Mucosa of gallbladder (tissue), 1 donor: ENCODE measurements around the gene SPAG16. TPM values are rescaled to one million over a fixed set of nuclear protein-coding genes. Genes with fewer than 3 reads are reported as not detected.

Experiments used
- DNase-seq: peaks from one replicate; pipeline ENCODE4 v3.0.0-alpha.2; 2020; ENCODE audit warnings: low spot score
- total RNA-seq: library from RNA; stranded (reverse); gene quantifications from one replicate; pipeline ENCODE4 v1.2.1, GENCODE V29; 2021
- donor health status: DM: no; HTN: no; CAD: no.

Gene SPAG16
- total RNA-seq, 1 donor from 2014 or later: 62.7 TPM

- DNase-seq: no peak
These were observed 532.3 kb downstream of the SPAG16 start for GRCh38 chr2:213816583-213816982.

- DNase-seq: no peak
These were observed 534.2 kb downstream of the SPAG16 start for GRCh38 chr2:213818436-213818835.

GRCh38 chr2:213834331-213834730 lies 550.1 kb downstream of the SPAG16 start:
- DNase-seq: no peak

- DNase-seq: no peak
These were observed 550.5 kb downstream of the SPAG16 start for GRCh38 chr2:213834746-213835145.

- no peak for DNase-seq
These were observed 562.6 kb downstream of the SPAG16 start for GRCh38 chr2:213846856-213847255.

GRCh38 chr2:213847316-213847715 lies 563.1 kb downstream of the SPAG16 start:
- no peak for DNase-seq

- DNase-seq: no peak
These were observed 564.4 kb downstream of the SPAG16 start for GRCh38 chr2:213848631-213849030.

GRCh38 chr2:213861638-213862037 lies 577.4 kb downstream of the SPAG16 start:
- no peak for DNase-seq

- no peak for DNase-seq
These were observed 578.3 kb downstream of the SPAG16 start for GRCh38 chr2:213862407-213863076.

GRCh38 chr2:213863541-213863940 lies 579.3 kb downstream of the SPAG16 start:
- DNase-seq: no peak

GRCh38 chr2:213868526-213868925 lies 584.3 kb downstream of the SPAG16 start:
- no peak for DNase-seq

- DNase-seq: no peak
These were observed 601.2 kb downstream of the SPAG16 start for GRCh38 chr2:213885485-213885884.

- DNase-seq: no peak
These were observed 630.2 kb downstream of the SPAG16 start for GRCh38 chr2:213914510-213914909.

GRCh38 chr2:213920014-213920413 lies 635.8 kb downstream of the SPAG16 start:
- no peak for DNase-seq

- no peak for DNase-seq
These were observed 639.3 kb downstream of the SPAG16 start for GRCh38 chr2:213923543-213923942.

GRCh38 chr2:213934560-213934959 lies 650.3 kb downstream of the SPAG16 start:
- DNase-seq: no peak

GRCh38 chr2:213958086-213958485 lies 673.8 kb downstream of the SPAG16 start:
- no peak for DNase-seq

GRCh38 chr2:213959589-213959988 lies 675.3 kb downstream of the SPAG16 start:
- no peak for DNase-seq

- no peak for DNase-seq
These were observed 687.3 kb downstream of the SPAG16 start for GRCh38 chr2:213971536-213971935.

- no peak for DNase-seq
These were observed 696.6 kb downstream of the SPAG16 start for GRCh38 chr2:213980883-213981282.

GRCh38 chr2:213989207-213989606 lies 704.9 kb downstream of the SPAG16 start:
- DNase-seq: no peak

- DNase-seq: no peak
These were observed 707.3 kb downstream of the SPAG16 start for GRCh38 chr2:213991453-213992108.

GRCh38 chr2:213995400-213996105 lies 711.3 kb downstream of the SPAG16 start:
- no peak for DNase-seq
